Hepatocyte (in vitro differentiated cells): Measurements from ENCODE around the gene LRRC9. TPM values are rescaled to one million over a fixed set of nuclear protein-coding genes. Genes with fewer than 3 reads are reported as not detected.

Experiments
- DNase-seq: peaks from one replicate; pipeline ENCODE4 v3.0.0-alpha.2; 2016; ENCODE audit warnings: low spot score
- H2AFZ ChIP-seq: fragments of 200-600 bp; sonication (generic); 2 replicates; pipeline ENCODE4 v1.6.0; 2016; ENCODE audit warnings: antibody characterized with exemption, mild to moderate bottlenecking
- H3K27ac ChIP-seq: fragments of 200-600 bp; sonication (generic); 2 replicates; pipeline ENCODE4 v1.5.1; 2016; ENCODE audit warnings: mild to moderate bottlenecking
- H3K27me3 ChIP-seq: fragments of 200-600 bp; sonication (generic); 2 replicates; pipeline ENCODE4 v1.6.1; 2016
- H3K36me3 ChIP-seq: fragments of 200-600 bp; sonication (generic); replicated peaks from 2 replicates; pipeline ENCODE4 v1.5.1; 2016; ENCODE audit warnings: low read depth; ENCODE audit not compliant: insufficient read depth
- H3K4me1 ChIP-seq: fragments of 200-600 bp; sonication (generic); 2 replicates; pipeline ENCODE4 v1.5.1; 2016; ENCODE audit warnings: mild to moderate bottlenecking, moderate library complexity; ENCODE audit not compliant: insufficient read depth
- H3K4me2 ChIP-seq: fragments of 200-600 bp; sonication (generic); 2 replicates; pipeline ENCODE4 v1.6.0; 2016
- H3K4me3 ChIP-seq: fragments of 200-600 bp; sonication (generic); 2 replicates; pipeline ENCODE4 v1.5.1; 2016; ENCODE audit warnings: mild to moderate bottlenecking
- H3K79me2 ChIP-seq: fragments of 200-600 bp; sonication (generic); 2 replicates; pipeline ENCODE4 v1.6.0; 2017; ENCODE audit warnings: mild to moderate bottlenecking
- H3K9me2 ChIP-seq: fragments of 200-600 bp; sonication (generic); replicated peaks from 2 replicates; pipeline ENCODE4 v1.6.0; 2017; ENCODE audit warnings: mild to moderate bottlenecking; ENCODE audit not compliant: insufficient read depth
- H3K9me3 ChIP-seq: fragments of 200-600 bp; sonication (generic); 2 replicates; pipeline ENCODE4 v1.5.1; 2016; ENCODE audit warnings: low read depth, mild to moderate bottlenecking
- H4K20me1 ChIP-seq: fragments of 200-600 bp; sonication (generic); 2 replicates; pipeline ENCODE4 v1.6.0; 2016; ENCODE audit warnings: mild to moderate bottlenecking; ENCODE audit not compliant: insufficient read depth, poor library complexity, severe bottlenecking
- EZH2 ChIP-seq: fragments of 200-600 bp; sonication (generic); IDR thresholded peaks from 2 replicates; pipeline ENCODE4 v1.6.1; 2016; ENCODE audit warnings: antibody characterized with exemption, mild to moderate bottlenecking, borderline replicate concordance
- EZH2phosphoT487 ChIP-seq: fragments of 200-600 bp; sonication (generic); IDR thresholded peaks from one replicate; pipeline ENCODE4 v1.6.1; 2018; ENCODE audit warnings: antibody characterized with exemption, mild to moderate bottlenecking, low read depth, moderate library complexity; ENCODE audit not compliant: unreplicated experiment, severe bottlenecking
- WGBS: methylation state at CpG from one replicate; pipeline ENCODE4 v1.1.6; 2016; ENCODE audit warnings: low lambda C conversion rate; ENCODE audit errors: missing lambda C conversion rate; 5-methylcytosine and 5-hydroxymethylcytosine counted together
- polyA plus RNA-seq: library from polyadenylated mRNA; unstranded; fragments of >200 nt; fragmentation: Nextera tagmentation; extraction: Ambion mirVana; gene quantifications from 2 replicates; pipeline ENCODE4 v1.2.1, GENCODE V29; 2016
- total RNA-seq: library from RNA; depleted of rRNA; stranded (reverse); fragments of >200 nt; gene quantifications from 2 replicates; pipeline ENCODE4 v1.2.3, GENCODE V29; 2014
- TF ChIP-seq, protein P1 (sequence below): fragments of 200-600 bp; sonication (generic); IDR thresholded peaks from 2 replicates; pipeline ENCODE4 v1.5.1; 2016; ENCODE audit warnings: antibody characterized with exemption, mild to moderate bottlenecking; ENCODE audit not compliant: poor library complexity

Gene LRRC9
- total and polyA plus RNA-seq, 2 experiments from 2014 or later = 0.13 to 2.1 TPM

DNA sequence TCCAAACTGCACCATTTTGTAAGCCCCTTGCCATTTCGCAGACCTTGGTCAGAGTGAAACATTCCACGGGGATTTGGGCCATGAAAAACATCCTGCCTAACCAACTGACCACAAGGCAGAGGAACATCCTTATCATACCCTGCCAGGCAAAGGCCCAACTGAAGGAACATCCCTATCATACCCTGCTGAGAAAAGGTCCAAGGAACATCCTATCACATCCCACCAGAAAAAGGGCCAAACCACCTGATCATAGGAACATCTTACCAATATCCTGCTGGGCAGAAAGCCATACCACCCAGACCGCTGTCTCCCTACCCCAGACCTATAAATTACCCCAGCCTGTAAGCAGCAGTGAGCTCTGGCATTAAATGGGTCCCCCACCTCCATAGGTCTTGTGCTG lies 19.4 kb upstream of the LRRC9 start:
- 87% methylated on average over 3 of the region's 3 CpGs for WGBS
- no peak overlapping the region for H3K27ac ChIP-seq
- no peak overlapping the region for H3K4me2 ChIP-seq
- no peaks in the 10 kb centered on the region for H3K27me3 ChIP-seq
- H3K4me3 ChIP-seq = no peak overlapping the region
- DNase-seq = no peak
- no peak overlapping the region for H2AFZ ChIP-seq
- H3K9me2 ChIP-seq = no peaks in the 10 kb centered on the region
- no peaks in the 10 kb centered on the region for H4K20me1 ChIP-seq
- H3K36me3 ChIP-seq = no peaks in the 10 kb centered on the region
- TF ChIP-seq EZH2 = no peak
- TF ChIP-seq EZH2phosphoT487 = no peak
- H3K9me3 ChIP-seq = no peaks in the 10 kb centered on the region
- H3K4me1 ChIP-seq = no peaks in the 10 kb centered on the region
- no peaks in the 10 kb centered on the region for H3K79me2 ChIP-seq

DNA sequence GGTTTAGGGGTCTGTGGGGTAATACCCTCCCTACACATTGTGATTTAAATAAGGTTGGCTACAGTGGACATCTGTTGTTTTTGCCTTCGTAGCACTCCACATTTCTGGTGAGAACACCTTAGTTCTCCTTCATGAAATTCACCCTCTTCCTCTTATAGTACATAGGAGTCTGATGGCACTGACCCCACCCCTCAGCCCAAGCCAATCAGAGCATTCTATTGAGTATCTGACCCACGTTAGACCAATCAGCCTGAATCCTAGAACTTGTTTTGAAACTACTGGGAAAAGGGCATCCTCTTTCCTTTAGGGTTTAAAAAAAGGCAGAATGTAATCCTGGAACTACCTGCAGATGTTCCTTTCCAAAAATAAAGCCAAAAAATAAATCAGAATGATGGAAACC lies 15.8 kb upstream of the LRRC9 start:
- Histone ChIP-seq H3K27me3 (no peaks in the 10 kb centered on the region), H3K9me2 (no peaks in the 10 kb centered on the region), H3K36me3 (no peaks in the 10 kb centered on the region), H3K4me2 (no peak overlapping the region), H2AFZ (no peak overlapping the region), H3K4me1 (no peaks in the 10 kb centered on the region), H3K79me2 (no peaks in the 10 kb centered on the region), H3K27ac (no peak overlapping the region), H4K20me1 (no peaks in the 10 kb centered on the region), H3K4me3 (no peak overlapping the region), H3K9me3 (no peaks in the 10 kb centered on the region)
- WGBS = 91% methylated on average over 2 of the region's 2 CpGs
- DNase-seq = no peak
- no peak for TF ChIP-seq EZH2phosphoT487
- TF ChIP-seq, protein P1, sequence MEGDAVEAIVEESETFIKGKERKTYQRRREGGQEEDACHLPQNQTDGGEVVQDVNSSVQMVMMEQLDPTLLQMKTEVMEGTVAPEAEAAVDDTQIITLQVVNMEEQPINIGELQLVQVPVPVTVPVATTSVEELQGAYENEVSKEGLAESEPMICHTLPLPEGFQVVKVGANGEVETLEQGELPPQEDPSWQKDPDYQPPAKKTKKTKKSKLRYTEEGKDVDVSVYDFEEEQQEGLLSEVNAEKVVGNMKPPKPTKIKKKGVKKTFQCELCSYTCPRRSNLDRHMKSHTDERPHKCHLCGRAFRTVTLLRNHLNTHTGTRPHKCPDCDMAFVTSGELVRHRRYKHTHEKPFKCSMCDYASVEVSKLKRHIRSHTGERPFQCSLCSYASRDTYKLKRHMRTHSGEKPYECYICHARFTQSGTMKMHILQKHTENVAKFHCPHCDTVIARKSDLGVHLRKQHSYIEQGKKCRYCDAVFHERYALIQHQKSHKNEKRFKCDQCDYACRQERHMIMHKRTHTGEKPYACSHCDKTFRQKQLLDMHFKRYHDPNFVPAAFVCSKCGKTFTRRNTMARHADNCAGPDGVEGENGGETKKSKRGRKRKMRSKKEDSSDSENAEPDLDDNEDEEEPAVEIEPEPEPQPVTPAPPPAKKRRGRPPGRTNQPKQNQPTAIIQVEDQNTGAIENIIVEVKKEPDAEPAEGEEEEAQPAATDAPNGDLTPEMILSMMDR = no peak
- no peak for TF ChIP-seq EZH2

DNA sequence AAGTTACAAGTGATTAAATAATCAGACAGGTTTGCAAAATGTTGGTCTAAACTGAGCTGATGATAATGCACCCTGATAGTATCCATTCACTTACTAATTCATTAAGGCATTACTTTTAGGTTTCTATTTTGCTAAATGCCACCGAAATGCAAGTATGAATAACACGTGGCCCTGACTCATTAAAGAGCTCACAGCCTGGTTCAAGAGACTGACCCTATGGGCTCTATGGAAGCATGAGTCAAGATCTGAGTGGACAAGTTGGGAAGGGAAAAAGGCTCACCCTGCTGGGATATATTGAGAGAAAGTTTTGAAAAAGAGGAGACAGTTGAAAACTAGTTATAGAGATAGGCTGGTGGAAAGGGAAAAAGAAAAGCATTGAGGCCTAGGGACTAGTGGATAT lies 14.8 kb upstream of the LRRC9 start:
- Histone ChIP-seq H3K9me2 (no peaks in the 10 kb centered on the region), H3K27me3 (no peaks in the 10 kb centered on the region), H3K27ac (no peak overlapping the region), H3K9me3 (no peaks in the 10 kb centered on the region), H3K4me1 (no peaks in the 10 kb centered on the region), H4K20me1 (no peaks in the 10 kb centered on the region), H3K79me2 (no peaks in the 10 kb centered on the region), H3K4me3 (no peak overlapping the region), H3K4me2 (no peak overlapping the region), H3K36me3 (no peaks in the 10 kb centered on the region), H2AFZ (no peak overlapping the region)
- TF ChIP-seq, protein P1 = no peak
- TF ChIP-seq EZH2 (no peak), EZH2phosphoT487 (no peak)
- DNase-seq = no peak
- WGBS = 89% methylated on average over 2 of the region's 2 CpGs

DNA sequence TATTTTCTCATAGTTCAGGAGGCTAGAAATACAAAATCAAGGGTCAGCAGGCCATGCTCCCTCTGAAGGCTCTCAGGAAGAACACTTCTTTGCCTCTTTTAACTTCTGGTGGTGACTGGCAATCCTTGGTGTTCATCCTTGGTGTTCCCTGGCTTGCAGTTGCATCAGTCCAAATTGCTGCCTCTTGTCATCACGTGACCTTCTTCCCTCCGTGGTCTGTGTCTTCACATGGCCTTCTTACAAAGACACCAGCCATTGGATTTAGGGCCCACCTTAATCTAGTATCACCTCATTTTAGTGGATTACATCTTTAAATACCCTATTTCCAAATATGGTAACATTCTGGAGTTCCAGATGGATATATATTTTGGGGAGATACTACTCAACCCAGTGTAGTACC lies 7.5 kb upstream of the LRRC9 start:
- Histone ChIP-seq H3K27me3 (no peaks in the 10 kb centered on the region), H2AFZ (no peak overlapping the region), H3K9me2 (no peaks in the 10 kb centered on the region), H3K4me2 (no peak overlapping the region), H3K9me3 (no peaks in the 10 kb centered on the region), H3K4me1 (no peaks in the 10 kb centered on the region), H3K36me3 (no peaks in the 10 kb centered on the region), H3K4me3 (no peak overlapping the region), H3K27ac (no peak overlapping the region), H4K20me1 (no peaks in the 10 kb centered on the region), H3K79me2 (no peaks in the 10 kb centered on the region)
- 89% methylated on average over 2 of the region's 2 CpGs for WGBS
- TF ChIP-seq EZH2phosphoT487 (no peak), EZH2 (no peak)
- TF ChIP-seq, protein P1 = no peak
- DNase-seq = no peak
